HG02571 (cell line): ENCODE measurements around the gene LDLRAD4.

ENCODE experiments used
- ATAC-seq: cut with Tn5 transposase; IDR thresholded peaks from one replicate; pipeline ENCODE4 v1.9.1; 2021; ENCODE audit warnings: mild to moderate bottlenecking, moderate library complexity; ENCODE audit not compliant: unreplicated experiment

The LDLRAD4 gene

GRCh38 chr18:13227910-13228309, 9.3 kb downstream of the LDLRAD4 start:
- no peak for ATAC-seq

- ATAC-seq = no peak
These were observed 10.6 kb downstream of the LDLRAD4 start for GRCh38 chr18:13229001-13229671.

- ATAC-seq = no peak
These were observed 12.6 kb downstream of the LDLRAD4 start for GRCh38 chr18:13231151-13231550.

- no peak for ATAC-seq
These were observed 13.7 kb downstream of the LDLRAD4 start for GRCh38 chr18:13232086-13232917.

- ATAC-seq = no peak
These were observed 14.6 kb downstream of the LDLRAD4 start for GRCh38 chr18:13232971-13233786.

GRCh38 chr18:13233787-13234783, 15.5 kb downstream of the LDLRAD4 start:
- ATAC-seq = no peak

GRCh38 chr18:13235421-13235831, 16.9 kb downstream of the LDLRAD4 start:
- no peak for ATAC-seq

GRCh38 chr18:13235981-13236380, 17.4 kb downstream of the LDLRAD4 start:
- no peak for ATAC-seq

GRCh38 chr18:13236411-13236810, 17.9 kb downstream of the LDLRAD4 start:
- ATAC-seq = no peak

- ATAC-seq = no peak
These were observed 18.5 kb downstream of the LDLRAD4 start for GRCh38 chr18:13237073-13237472.

GRCh38 chr18:13237641-13238040, 19.1 kb downstream of the LDLRAD4 start:
- ATAC-seq = no peak

- no peak for ATAC-seq
These were observed 20.8 kb downstream of the LDLRAD4 start for GRCh38 chr18:13239171-13239956.

- no peak for ATAC-seq
These were observed 21.6 kb downstream of the LDLRAD4 start for GRCh38 chr18:13240060-13240725.

- ATAC-seq = no peak
These were observed 22.7 kb downstream of the LDLRAD4 start for GRCh38 chr18:13241083-13241892.

GRCh38 chr18:13241893-13242175, 23.3 kb downstream of the LDLRAD4 start:
- ATAC-seq = no peak

GRCh38 chr18:13242797-13243196, 24.2 kb downstream of the LDLRAD4 start:
- ATAC-seq = no peak

GRCh38 chr18:13243363-13243762, 24.8 kb downstream of the LDLRAD4 start:
- ATAC-seq = no peak

GRCh38 chr18:13244135-13244534, 25.6 kb downstream of the LDLRAD4 start:
- no peak for ATAC-seq
